RWPE1 (cell line): Measurements from ENCODE around the gene OR7C1.

ENCODE experiments used
- CTCF ChIA-PET: fragments of 350-600 bp; sonication (Branson Sonifier 250); formaldehyde crosslinking; extraction: SDS; loops from one replicate; lab custom pipeline; 2021; lab: Yijun Ruan, JAX
- POLR2A ChIA-PET: fragments of 400-600 bp; formaldehyde crosslinking; extraction: SDS; loops from one replicate; lab custom pipeline; 2020; ENCODE audit warnings: antibody characterized with exemption; ENCODE audit not compliant: low non-redundant PET; lab: Yijun Ruan, JAX
- DNase-seq: peaks from one replicate; pipeline ENCODE4 v3.0.0; 2012; ENCODE audit warnings: low spot score
- H3K27ac ChIP-seq: fragments of 450-650 bp; 2 replicates; pipeline ENCODE4 v1.5.1; 2017
- TF ChIP-seq, protein P1 (sequence below): fragments of 450-650 bp; conservative IDR thresholded peaks from 2 replicates; pipeline ENCODE4 v1.5.1; 2017; ENCODE audit warnings: low read depth, mild to moderate bottlenecking

Gene OR7C1

DNA sequence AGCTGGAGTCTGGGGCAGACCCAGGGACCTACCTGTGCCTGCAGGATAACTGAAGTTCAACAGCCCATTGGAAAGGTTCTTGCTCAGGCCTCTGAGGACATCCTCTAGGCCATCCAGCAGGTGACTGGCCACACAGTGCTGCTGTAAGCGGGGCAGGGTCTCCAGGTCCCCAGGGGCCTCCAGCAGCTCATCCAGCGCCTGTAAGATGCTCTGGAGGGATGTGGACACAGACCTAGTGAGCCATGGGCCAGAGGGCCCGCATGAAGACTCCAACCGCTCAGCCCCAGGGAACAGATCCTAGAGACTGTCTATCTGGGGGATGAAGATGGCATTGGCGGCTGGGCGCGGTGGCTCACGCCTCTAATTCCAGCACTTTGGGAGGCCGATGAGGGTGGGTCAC is 70.6 kb downstream of the OR7C1 start:
- POLR2A ChIA-PET: no interaction called here

GRCh38 chr19:14763497-14764145 is 71.4 kb downstream of the OR7C1 start:
- no peak for DNase-seq
- no peak overlapping the region for H3K27ac ChIP-seq
- CTCF ChIA-PET: interaction anchor here (0.9 kb wide), 1 partner anchor 22 kb away, joined by 3 read pairs; no protein-coding TSS in a partner anchor
- POLR2A ChIA-PET: no interaction called here
- TF ChIP-seq, protein P1, sequence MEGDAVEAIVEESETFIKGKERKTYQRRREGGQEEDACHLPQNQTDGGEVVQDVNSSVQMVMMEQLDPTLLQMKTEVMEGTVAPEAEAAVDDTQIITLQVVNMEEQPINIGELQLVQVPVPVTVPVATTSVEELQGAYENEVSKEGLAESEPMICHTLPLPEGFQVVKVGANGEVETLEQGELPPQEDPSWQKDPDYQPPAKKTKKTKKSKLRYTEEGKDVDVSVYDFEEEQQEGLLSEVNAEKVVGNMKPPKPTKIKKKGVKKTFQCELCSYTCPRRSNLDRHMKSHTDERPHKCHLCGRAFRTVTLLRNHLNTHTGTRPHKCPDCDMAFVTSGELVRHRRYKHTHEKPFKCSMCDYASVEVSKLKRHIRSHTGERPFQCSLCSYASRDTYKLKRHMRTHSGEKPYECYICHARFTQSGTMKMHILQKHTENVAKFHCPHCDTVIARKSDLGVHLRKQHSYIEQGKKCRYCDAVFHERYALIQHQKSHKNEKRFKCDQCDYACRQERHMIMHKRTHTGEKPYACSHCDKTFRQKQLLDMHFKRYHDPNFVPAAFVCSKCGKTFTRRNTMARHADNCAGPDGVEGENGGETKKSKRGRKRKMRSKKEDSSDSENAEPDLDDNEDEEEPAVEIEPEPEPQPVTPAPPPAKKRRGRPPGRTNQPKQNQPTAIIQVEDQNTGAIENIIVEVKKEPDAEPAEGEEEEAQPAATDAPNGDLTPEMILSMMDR: no peak

More for the DNA sequence above, 70.6 kb downstream of the OR7C1 start:
- CTCF ChIA-PET: interaction anchor here (0.9 kb wide), 1 partner anchor 22 kb away, joined by 3 read pairs; no protein-coding TSS in a partner anchor
- H3K27ac ChIP-seq: no peak overlapping the region
- no peak for DNase-seq
- TF ChIP-seq, protein P1: no peak

DNA sequence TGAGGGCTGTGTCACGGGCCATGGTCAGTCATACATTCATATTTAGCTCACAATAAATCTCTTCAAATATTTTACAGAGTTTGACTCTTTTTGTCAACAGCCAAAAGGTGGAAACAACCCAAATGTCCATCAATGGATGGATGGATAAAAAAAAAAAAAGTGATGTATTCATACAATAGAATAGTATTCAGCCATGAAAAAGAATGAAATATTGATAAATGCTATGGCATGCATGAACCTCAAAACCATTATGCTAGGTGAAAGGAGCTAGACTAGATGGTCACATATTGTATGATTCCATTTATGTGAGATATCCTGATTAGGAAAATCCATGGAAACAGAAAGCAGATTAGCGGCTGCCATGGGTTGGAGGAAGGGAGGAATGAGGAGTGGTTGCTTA is 72.9 kb downstream of the OR7C1 start:
- TF ChIP-seq, protein P1: no peak
- POLR2A ChIA-PET: interaction anchor here (0.7 kb wide), 1 partner anchor 10 kb away, joined by 4 read pairs; no protein-coding TSS in a partner anchor
- DNase-seq: no peak
- H3K27ac ChIP-seq: no peak overlapping the region
- CTCF ChIA-PET: no interaction called here

GRCh38 chr19:14761607-14762006 is 73.4 kb downstream of the OR7C1 start:
- CTCF ChIA-PET: interaction anchor here (0.7 kb wide), 1 partner anchor 15 kb away, joined by 4 read pairs; no protein-coding TSS in a partner anchor
- TF ChIP-seq, protein P1: no peak

DNA sequence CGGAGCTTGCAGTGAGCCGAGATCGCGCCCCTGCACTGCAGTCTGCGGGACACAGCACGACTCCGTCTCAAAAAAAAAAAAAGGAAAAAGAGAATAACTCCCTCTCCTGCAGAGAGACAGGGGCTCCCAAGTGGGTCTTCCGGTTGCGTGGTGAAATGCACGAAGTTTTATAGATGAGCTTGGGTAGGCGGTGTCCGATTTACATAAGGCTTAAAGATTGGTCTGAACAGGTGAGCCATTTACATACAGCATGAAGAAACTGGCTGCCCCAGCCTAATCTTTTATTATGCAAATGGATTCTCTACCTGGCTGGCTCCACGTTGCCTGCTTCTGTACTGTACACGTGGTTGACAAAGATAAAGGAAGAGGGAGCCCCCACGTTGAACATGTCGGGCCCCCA is 76.2 kb downstream of the OR7C1 start:
- CTCF ChIA-PET: interaction anchor here (0.9 kb wide), 1 partner anchor 28 kb away, joined by 4 read pairs; no protein-coding TSS in a partner anchor

More at GRCh38 chr19:14761607-14762006, 73.4 kb downstream of the OR7C1 start:
- no peak overlapping the region for H3K27ac ChIP-seq
- DNase-seq: no peak
- POLR2A ChIA-PET: interaction anchor here (0.7 kb wide), 1 partner anchor 11 kb away, joined by 4 read pairs; no protein-coding TSS in a partner anchor

DNA sequence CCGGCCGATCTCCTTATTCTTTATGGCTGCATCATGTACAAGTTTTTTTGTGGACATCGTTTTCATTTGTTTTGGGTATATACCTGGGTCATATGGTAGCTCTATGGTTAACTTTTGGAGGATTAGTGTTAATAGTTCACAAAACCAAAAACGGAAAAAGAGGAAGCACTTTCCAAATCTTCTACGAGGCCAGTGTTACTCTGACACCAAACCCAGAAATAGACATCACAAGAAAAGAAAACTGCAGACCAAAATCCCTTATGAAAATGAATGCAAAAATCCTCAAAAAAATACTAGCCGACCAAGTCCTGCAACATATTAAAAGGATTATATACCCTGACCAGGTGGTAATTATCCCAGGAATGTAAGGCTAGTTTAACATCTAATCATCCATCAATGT is 86.4 kb downstream of the OR7C1 start:
- TF ChIP-seq, protein P1: no peak
- ChIA-PET CTCF (interaction anchor here (0.6 kb wide), 1 partner anchor 75 kb away, joined by 3 read pairs; no protein-coding TSS in a partner anchor), POLR2A (no interaction called here)
- H3K27ac ChIP-seq: no peak overlapping the region
- no peak for DNase-seq

More for the DNA sequence above, 76.2 kb downstream of the OR7C1 start:
- no peak overlapping the region for H3K27ac ChIP-seq
- peak; percentile 25 for DNase-seq
- POLR2A ChIA-PET: no interaction called here
- TF ChIP-seq, protein P1: no peak
